ENCODE measurements around the gene SORL1. TPM values are rescaled to one million over a fixed set of nuclear protein-coding genes. Genes with fewer than 3 reads are reported as not detected.
A peak's percentile ranks its signal among the peaks of the same experiment; 100 is the strongest.

SORL1 gene
- total and polyA plus RNA-seq, 2 of the 13 experiments (the other 11 are each of a cell fraction or from before 2014, with no cell fraction given), result 21.3 to 148 TPM

DNA sequence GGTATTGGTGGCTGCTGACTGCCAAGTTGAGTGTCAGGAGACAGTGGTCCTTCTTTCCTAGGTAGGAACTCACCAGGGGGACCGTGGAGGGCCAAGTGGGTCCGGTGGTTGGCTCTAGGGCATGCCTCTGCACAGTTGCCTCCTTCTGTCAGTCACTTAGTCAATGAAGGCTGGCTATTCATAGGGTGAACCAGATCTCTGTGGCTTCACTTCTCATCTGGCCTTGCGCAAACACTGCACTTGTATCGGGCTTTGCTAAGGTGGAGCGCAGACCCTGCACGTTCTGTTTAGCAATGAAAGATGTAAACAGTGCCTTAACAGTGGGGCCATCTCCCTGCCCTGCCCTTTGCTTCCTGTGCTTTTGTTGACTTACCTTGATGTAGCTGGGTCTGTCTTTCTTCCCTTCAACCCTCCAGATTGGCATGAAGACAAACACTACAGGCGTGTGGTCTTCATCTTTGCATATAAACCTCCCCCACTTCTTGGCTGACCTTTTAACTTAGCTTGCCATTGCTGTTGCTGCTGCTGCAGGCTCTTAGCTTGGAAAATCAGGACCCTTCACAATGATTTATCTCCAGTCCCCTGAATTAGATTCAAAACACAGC is 7.4 kb downstream of the SORL1 start (continued):
- TF ChIP-seq, protein P1, sequence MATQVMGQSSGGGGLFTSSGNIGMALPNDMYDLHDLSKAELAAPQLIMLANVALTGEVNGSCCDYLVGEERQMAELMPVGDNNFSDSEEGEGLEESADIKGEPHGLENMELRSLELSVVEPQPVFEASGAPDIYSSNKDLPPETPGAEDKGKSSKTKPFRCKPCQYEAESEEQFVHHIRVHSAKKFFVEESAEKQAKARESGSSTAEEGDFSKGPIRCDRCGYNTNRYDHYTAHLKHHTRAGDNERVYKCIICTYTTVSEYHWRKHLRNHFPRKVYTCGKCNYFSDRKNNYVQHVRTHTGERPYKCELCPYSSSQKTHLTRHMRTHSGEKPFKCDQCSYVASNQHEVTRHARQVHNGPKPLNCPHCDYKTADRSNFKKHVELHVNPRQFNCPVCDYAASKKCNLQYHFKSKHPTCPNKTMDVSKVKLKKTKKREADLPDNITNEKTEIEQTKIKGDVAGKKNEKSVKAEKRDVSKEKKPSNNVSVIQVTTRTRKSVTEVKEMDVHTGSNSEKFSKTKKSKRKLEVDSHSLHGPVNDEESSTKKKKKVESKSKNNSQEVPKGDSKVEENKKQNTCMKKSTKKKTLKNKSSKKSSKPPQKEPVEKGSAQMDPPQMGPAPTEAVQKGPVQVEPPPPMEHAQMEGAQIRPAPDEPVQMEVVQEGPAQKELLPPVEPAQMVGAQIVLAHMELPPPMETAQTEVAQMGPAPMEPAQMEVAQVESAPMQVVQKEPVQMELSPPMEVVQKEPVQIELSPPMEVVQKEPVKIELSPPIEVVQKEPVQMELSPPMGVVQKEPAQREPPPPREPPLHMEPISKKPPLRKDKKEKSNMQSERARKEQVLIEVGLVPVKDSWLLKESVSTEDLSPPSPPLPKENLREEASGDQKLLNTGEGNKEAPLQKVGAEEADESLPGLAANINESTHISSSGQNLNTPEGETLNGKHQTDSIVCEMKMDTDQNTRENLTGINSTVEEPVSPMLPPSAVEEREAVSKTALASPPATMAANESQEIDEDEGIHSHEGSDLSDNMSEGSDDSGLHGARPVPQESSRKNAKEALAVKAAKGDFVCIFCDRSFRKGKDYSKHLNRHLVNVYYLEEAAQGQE (IDR thresholded peaks at IDR 0.05; ENCODE audit: borderline replicate concordance in 1 of 2, low read depth in 1 of 2, low read length in 2 of 2), result peak in 1 of 2 experiments; percentile 53; a peak in 1 of 4 replicates
- TF ChIP-seq SUZ12 (IDR thresholded peaks at IDR 0.05; ENCODE audit: low read depth, low read length), result no peak
- TF ChIP-seq, protein P2, sequence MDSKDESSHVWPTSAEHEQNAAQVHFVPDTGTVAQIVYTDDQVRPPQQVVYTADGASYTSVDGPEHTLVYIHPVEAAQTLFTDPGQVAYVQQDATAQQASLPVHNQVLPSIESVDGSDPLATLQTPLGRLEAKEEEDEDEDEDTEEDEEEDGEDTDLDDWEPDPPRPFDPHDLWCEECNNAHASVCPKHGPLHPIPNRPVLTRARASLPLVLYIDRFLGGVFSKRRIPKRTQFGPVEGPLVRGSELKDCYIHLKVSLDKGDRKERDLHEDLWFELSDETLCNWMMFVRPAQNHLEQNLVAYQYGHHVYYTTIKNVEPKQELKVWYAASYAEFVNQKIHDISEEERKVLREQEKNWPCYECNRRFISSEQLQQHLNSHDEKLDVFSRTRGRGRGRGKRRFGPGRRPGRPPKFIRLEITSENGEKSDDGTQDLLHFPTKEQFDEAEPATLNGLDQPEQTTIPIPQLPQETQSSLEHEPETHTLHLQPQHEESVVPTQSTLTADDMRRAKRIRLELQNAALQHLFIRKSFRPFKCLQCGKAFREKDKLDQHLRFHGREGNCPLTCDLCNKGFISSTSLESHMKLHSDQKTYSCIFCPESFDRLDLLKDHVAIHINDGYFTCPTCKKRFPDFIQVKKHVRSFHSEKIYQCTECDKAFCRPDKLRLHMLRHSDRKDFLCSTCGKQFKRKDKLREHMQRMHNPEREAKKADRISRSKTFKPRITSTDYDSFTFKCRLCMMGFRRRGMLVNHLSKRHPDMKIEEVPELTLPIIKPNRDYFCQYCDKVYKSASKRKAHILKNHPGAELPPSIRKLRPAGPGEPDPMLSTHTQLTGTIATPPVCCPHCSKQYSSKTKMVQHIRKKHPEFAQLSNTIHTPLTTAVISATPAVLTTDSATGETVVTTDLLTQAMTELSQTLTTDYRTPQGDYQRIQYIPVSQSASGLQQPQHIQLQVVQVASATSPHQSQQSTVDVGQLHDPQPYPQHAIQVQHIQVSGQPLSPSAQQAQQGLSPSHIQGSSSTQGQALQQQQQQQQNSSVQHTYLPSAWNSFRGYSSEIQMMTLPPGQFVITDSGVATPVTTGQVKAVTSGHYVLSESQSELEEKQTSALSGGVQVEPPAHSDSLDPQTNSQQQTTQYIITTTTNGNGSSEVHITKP (CRISPR knock-in tag; IDR thresholded peaks at IDR 0.05; ENCODE audit: low read depth), result 0 out of 2 replicates have a peak, but pooled peaks have one; percentile 68
- TF ChIP-seq ZNF530 (CRISPR knock-in tag; IDR thresholded peaks at IDR 0.05; ENCODE audit: low read depth), result no peak
- TF ChIP-seq, protein P3, sequence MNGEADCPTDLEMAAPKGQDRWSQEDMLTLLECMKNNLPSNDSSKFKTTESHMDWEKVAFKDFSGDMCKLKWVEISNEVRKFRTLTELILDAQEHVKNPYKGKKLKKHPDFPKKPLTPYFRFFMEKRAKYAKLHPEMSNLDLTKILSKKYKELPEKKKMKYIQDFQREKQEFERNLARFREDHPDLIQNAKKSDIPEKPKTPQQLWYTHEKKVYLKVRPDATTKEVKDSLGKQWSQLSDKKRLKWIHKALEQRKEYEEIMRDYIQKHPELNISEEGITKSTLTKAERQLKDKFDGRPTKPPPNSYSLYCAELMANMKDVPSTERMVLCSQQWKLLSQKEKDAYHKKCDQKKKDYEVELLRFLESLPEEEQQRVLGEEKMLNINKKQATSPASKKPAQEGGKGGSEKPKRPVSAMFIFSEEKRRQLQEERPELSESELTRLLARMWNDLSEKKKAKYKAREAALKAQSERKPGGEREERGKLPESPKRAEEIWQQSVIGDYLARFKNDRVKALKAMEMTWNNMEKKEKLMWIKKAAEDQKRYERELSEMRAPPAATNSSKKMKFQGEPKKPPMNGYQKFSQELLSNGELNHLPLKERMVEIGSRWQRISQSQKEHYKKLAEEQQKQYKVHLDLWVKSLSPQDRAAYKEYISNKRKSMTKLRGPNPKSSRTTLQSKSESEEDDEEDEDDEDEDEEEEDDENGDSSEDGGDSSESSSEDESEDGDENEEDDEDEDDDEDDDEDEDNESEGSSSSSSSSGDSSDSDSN (CRISPR knock-in tag; IDR thresholded peaks at IDR 0.05), result peak; percentile 84
- TF ChIP-seq ZNF891 (CRISPR knock-in tag; IDR thresholded peaks at IDR 0.05), result peak; percentile 88
- TF ChIP-seq, protein P4, sequence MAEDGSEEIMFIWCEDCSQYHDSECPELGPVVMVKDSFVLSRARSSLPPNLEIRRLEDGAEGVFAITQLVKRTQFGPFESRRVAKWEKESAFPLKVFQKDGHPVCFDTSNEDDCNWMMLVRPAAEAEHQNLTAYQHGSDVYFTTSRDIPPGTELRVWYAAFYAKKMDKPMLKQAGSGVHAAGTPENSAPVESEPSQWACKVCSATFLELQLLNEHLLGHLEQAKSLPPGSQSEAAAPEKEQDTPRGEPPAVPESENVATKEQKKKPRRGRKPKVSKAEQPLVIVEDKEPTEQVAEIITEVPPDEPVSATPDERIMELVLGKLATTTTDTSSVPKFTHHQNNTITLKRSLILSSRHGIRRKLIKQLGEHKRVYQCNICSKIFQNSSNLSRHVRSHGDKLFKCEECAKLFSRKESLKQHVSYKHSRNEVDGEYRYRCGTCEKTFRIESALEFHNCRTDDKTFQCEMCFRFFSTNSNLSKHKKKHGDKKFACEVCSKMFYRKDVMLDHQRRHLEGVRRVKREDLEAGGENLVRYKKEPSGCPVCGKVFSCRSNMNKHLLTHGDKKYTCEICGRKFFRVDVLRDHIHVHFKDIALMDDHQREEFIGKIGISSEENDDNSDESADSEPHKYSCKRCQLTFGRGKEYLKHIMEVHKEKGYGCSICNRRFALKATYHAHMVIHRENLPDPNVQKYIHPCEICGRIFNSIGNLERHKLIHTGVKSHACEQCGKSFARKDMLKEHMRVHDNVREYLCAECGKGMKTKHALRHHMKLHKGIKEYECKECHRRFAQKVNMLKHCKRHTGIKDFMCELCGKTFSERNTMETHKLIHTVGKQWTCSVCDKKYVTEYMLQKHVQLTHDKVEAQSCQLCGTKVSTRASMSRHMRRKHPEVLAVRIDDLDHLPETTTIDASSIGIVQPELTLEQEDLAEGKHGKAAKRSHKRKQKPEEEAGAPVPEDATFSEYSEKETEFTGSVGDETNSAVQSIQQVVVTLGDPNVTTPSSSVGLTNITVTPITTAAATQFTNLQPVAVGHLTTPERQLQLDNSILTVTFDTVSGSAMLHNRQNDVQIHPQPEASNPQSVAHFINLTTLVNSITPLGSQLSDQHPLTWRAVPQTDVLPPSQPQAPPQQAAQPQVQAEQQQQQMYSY (CRISPR knock-in tag; IDR thresholded peaks at IDR 0.05), result no peak
- TF ChIP-seq ZNF17 (CRISPR knock-in tag; IDR thresholded peaks at IDR 0.05), result no peak
- no peak; the same call in 1 of the 2 replicates for TF ChIP-seq ETV6 (CRISPR knock-in tag; conservative IDR thresholded peaks at IDR 0.05)
- TF ChIP-seq ZFP36L1 (CRISPR knock-in tag; IDR thresholded peaks at IDR 0.05), result peak; percentile 64; the same call in 1 of the 2 replicates
- peak; percentile 57; the same call in 1 of the 2 replicates for TF ChIP-seq DNMT1 (CRISPR knock-in tag; IDR thresholded peaks at IDR 0.05)
- peak; percentile 84 for TF ChIP-seq SP4 (CRISPR knock-in tag; IDR thresholded peaks at IDR 0.05)
- peak; percentile 76; the same call in 1 of the 2 replicates for TF ChIP-seq GTF3A (CRISPR knock-in tag; conservative IDR thresholded peaks at IDR 0.05)

Data from HepG2 (cell line).